PFSK-1 (cell line): ENCODE results near the gene CABLES1.

Experiments used
- POLR2AphosphoS5 ChIP-seq: IDR thresholded peaks from 2 replicates; pipeline ENCODE4 v1.6.1; 2012; ENCODE audit warnings: low read depth, mild to moderate bottlenecking, control low read depth, low read length, moderate library complexity
- REST ChIP-seq, 2 experiments: IDR thresholded peaks; 2 replicates each; pipeline versions ENCODE4 v1.6.1 to v1.8.0; 2011 to 2012; ENCODE audit warnings: low read depth in 2 of 2, low read length in 2 of 2, control low read depth in 1 of 2, inconsistent platforms in 1 of 2, mild to moderate bottlenecking in 1 of 2, moderate library complexity in 1 of 2; ENCODE audit not compliant: insufficient read depth in 1 of 2
- SIN3A ChIP-seq: IDR thresholded peaks from 2 replicates; pipeline ENCODE4 v1.6.1; 2012; ENCODE audit warnings: mild to moderate bottlenecking, low read length, moderate library complexity, borderline replicate concordance; ENCODE audit not compliant: insufficient read depth
- TAF1 ChIP-seq: IDR thresholded peaks from 2 replicates; pipeline ENCODE4 v1.6.1; 2012; ENCODE audit warnings: low read length, control low read depth, borderline replicate concordance; ENCODE audit not compliant: insufficient read depth

DNA sequence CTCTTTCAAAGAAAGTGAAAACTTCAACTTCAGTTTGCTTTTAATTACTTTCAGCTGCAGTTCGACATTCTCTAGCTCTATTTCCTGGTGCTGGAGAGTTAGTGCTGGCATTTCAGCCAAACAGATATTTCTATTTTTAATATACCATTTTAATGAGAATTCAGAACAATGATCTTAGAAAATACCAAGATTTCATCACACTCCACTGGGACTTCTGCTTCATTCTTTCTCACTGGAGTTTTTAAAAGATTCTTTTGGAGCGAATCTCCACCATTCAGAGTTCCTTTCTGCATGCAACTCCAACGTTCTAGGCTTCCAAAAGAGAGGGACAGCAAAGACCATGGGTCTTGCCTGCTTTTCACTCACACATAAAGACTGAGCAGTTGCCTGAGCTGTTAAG is 94.2 kb downstream of the CABLES1 start:
- TF ChIP-seq POLR2AphosphoS5 (no peak), REST (IDR thresholded peaks at IDR 0.05; ENCODE audit: insufficient read depth in 1 of 2, low read depth in 2 of 2, low read length in 2 of 2) (no peak), SIN3A (no peak), TAF1 (no peak)
